Panc1 (cell line): ENCODE measurements around the gene LNX1. TPM values are rescaled to one million over a fixed set of nuclear protein-coding genes. Genes with fewer than 3 reads are reported as not detected.

Experiments
- ATAC-seq: fragments of 200-7000 bp; cut with Tn5 transposase; 2 replicates; pipeline ENCODE4 v1.9.1; 2020; ENCODE audit warnings: mild to moderate bottlenecking, moderate library complexity
- BruUV-seq: library from RNA; stranded (reverse); fragments of 400-500 nt; replicated peaks from 2 replicates; lab custom pipeline; 2021; lab: Mats Ljungman, UMichigan
- CTCF ChIA-PET: fragments of 300-600 bp; sonication (Branson Sonifier 250); formaldehyde crosslinking; loops from one replicate; lab custom pipeline; 2022; ENCODE audit warnings: antibody characterized with exemption; lab: Charles Lee
- POLR2A ChIA-PET: fragments of 300-600 bp; sonication (Branson Sonifier 250); formaldehyde crosslinking; loops from one replicate; lab custom pipeline; 2022; ENCODE audit warnings: antibody characterized with exemption; lab: Charles Lee
- DNase-seq: peaks from one replicate; pipeline ENCODE4 v3.0.0-alpha.2; 2010; ENCODE audit warnings: low read depth, low spot score
- H3K27ac ChIP-seq: 2 replicates; pipeline ENCODE4 v1.5.1; 2011; ENCODE audit warnings: mild to moderate bottlenecking, low read length, inconsistent platforms
- H3K27me3 ChIP-seq: fragments of 200-500 bp; sonication (Bioruptor generic); 2 replicates; pipeline ENCODE4 v1.6.0; 2014; ENCODE audit warnings: low read length, inconsistent platforms; ENCODE audit not compliant: control insufficient read depth, insufficient read depth
- H3K36me3 ChIP-seq: fragments of 200-500 bp; sonication (Bioruptor generic); 2 replicates; pipeline ENCODE4 v1.5.1; 2014; ENCODE audit warnings: inconsistent platforms, mild to moderate bottlenecking, low read length, moderate library complexity; ENCODE audit not compliant: control insufficient read depth, insufficient read depth
- H3K4me1 ChIP-seq: 2 replicates; pipeline ENCODE4 v1.5.1; 2011; ENCODE audit warnings: inconsistent platforms, mild to moderate bottlenecking, low read length, moderate library complexity; ENCODE audit not compliant: control insufficient read depth, insufficient read depth
- H3K4me3 ChIP-seq, 2 experiments: 2 replicates each; pipeline ENCODE4 v1.5.1; 2011 to 2012; ENCODE audit warnings: low read depth in 2 of 2, low read length in 2 of 2, mild to moderate bottlenecking in 2 of 2, inconsistent platforms in 1 of 2, moderate library complexity in 1 of 2
- H3K9me3 ChIP-seq: fragments of 200-500 bp; sonication (Bioruptor generic); 2 replicates; pipeline ENCODE4 v1.5.1; 2014; ENCODE audit warnings: low read depth, mild to moderate bottlenecking, inconsistent platforms, low read length, moderate library complexity; ENCODE audit not compliant: control insufficient read depth, insufficient read depth
- POLR2AphosphoS5 ChIP-seq: IDR thresholded peaks from 2 replicates; pipeline ENCODE4 v1.6.1; 2012; ENCODE audit warnings: mild to moderate bottlenecking, low read depth, low read length, moderate library complexity
- REST ChIP-seq, 2 experiments: IDR thresholded peaks; 2 replicates each; pipeline ENCODE4 v1.6.1; 2011 to 2012; ENCODE audit warnings: low read depth in 2 of 2, control low read depth in 1 of 2, low read length in 1 of 2, mild to moderate bottlenecking in 1 of 2, moderate library complexity in 1 of 2; ENCODE audit not compliant: insufficient read depth in 1 of 2
- SIN3A ChIP-seq: IDR thresholded peaks from 2 replicates; pipeline ENCODE4 v1.6.1; 2012; ENCODE audit warnings: low read depth, mild to moderate bottlenecking, low read length, moderate library complexity, borderline replicate concordance; ENCODE audit not compliant: insufficient read depth
- TCF7L2 ChIP-seq: IDR thresholded peaks from 2 replicates; pipeline ENCODE4 v1.6.1; 2011; ENCODE audit warnings: mild to moderate bottlenecking, low read depth, low read length, inconsistent platforms
- in situ Hi-C: cut with HindIII; loops from 2 replicates; pipeline ENCODE4 v1.10.0; 2016; ENCODE audit warnings: low sequenced_read_pairs, low pct_unique_long_range_greater_than_20kb
- intact Hi-C: fragments of 100-400 bp; cut with micrococcal nuclease; formaldehyde crosslinking; loops from one replicate; pipeline ENCODE4 v1.10.0; 2022; ENCODE audit not compliant: unreplicated experiment
- total RNA-seq: library from RNA; stranded (reverse); gene quantifications from one replicate; pipeline ENCODE4 v1.2.1, GENCODE V29; 2021; ENCODE audit not compliant: unreplicated experiment
- TF ChIP-seq, protein P1 (sequence below): fragments of 450-650 bp; IDR thresholded peaks from 2 replicates; pipeline ENCODE4 v1.5.1; 2017; ENCODE audit warnings: mild to moderate bottlenecking

Gene LNX1
- total RNA-seq, 1 experiment from 2014 or later, result 0.18 TPM

- no peaks in the 10 kb centered on the region for H3K4me1 ChIP-seq
- ATAC-seq, result no peak
- intact Hi-C loops (no loop called here), in situ Hi-C loops (no loop called here)
- H3K27ac ChIP-seq, result no peak overlapping the region
- no peaks in the 10 kb centered on the region for H3K36me3 ChIP-seq
- CTCF ChIA-PET, result interaction anchor here (0.6 kb wide), 1 partner anchor 639 kb away, joined by 3 read pairs; no protein-coding TSS in a partner anchor
- no peak overlapping the region for H3K4me3 ChIP-seq
- POLR2A ChIA-PET, result no interaction called here
- H3K27me3 ChIP-seq, result no peaks in the 10 kb centered on the region
- BruUV-seq, result no TSS peak
- no peak for DNase-seq
- H3K9me3 ChIP-seq, result no peaks in the 10 kb centered on the region
- TF ChIP-seq TCF7L2 (no peak), SIN3A (no peak), POLR2AphosphoS5 (no peak), REST (IDR thresholded peaks at IDR 0.05; ENCODE audit: insufficient read depth in 1 of 2, low read depth in 2 of 2, low read length in 1 of 2) (no peak)
- TF ChIP-seq, protein P1, sequence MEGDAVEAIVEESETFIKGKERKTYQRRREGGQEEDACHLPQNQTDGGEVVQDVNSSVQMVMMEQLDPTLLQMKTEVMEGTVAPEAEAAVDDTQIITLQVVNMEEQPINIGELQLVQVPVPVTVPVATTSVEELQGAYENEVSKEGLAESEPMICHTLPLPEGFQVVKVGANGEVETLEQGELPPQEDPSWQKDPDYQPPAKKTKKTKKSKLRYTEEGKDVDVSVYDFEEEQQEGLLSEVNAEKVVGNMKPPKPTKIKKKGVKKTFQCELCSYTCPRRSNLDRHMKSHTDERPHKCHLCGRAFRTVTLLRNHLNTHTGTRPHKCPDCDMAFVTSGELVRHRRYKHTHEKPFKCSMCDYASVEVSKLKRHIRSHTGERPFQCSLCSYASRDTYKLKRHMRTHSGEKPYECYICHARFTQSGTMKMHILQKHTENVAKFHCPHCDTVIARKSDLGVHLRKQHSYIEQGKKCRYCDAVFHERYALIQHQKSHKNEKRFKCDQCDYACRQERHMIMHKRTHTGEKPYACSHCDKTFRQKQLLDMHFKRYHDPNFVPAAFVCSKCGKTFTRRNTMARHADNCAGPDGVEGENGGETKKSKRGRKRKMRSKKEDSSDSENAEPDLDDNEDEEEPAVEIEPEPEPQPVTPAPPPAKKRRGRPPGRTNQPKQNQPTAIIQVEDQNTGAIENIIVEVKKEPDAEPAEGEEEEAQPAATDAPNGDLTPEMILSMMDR, result no peak
Observed at GRCh38 chr4:53551281-53551864, 39.9 kb downstream of the LNX1 start.

DNA sequence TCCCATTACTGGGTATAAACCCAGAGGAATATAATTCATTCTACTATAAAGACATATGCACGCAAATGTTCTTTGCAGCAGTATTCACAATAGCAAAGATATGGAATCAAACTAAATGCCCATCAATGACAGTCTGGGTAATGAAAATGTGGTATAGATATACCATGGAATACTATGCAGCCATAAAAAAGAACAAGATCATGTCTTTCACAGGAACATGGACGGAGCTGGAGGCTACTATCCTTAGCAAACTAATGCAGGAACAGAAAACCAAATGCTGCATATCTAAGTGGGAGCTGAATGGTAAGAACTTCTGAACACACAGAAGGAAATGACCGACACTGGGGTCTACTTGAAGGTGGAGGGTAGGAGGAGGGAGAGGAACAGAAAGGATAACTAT is 42.6 kb downstream of the LNX1 start:
- DNase-seq (no peak), ATAC-seq (no peak)
- intact Hi-C loops (no loop called here), in situ Hi-C loops (no loop called here)
- no peaks in the 10 kb centered on the region for H3K36me3 ChIP-seq
- no peak overlapping the region for H3K27ac ChIP-seq
- ChIA-PET CTCF (no interaction called here), POLR2A (no interaction called here)
- no peaks in the 10 kb centered on the region for H3K9me3 ChIP-seq
- no TSS peak for BruUV-seq
- H3K4me3 ChIP-seq, result no peak overlapping the region
- TF ChIP-seq POLR2AphosphoS5 (no peak), REST (IDR thresholded peaks at IDR 0.05; ENCODE audit: insufficient read depth in 1 of 2, low read depth in 2 of 2, low read length in 1 of 2) (no peak), TCF7L2 (no peak), SIN3A (no peak)
- TF ChIP-seq, protein P1, result no peak
- no peaks in the 10 kb centered on the region for H3K4me1 ChIP-seq
- no peaks in the 10 kb centered on the region for H3K27me3 ChIP-seq
